Neural progenitor cell (in vitro differentiated cells): ENCODE data around the gene ZBTB5.

Experiments used
- EZH2 ChIP-seq: fragments of 200-600 bp; sonication (generic); IDR thresholded peaks from 2 replicates; pipeline ENCODE4 v1.6.1; 2017; ENCODE audit warnings: antibody characterized with exemption, mild to moderate bottlenecking, moderate library complexity
- EZH2phosphoT487 ChIP-seq: fragments of 200-600 bp; sonication (generic); IDR thresholded peaks from 2 replicates; pipeline ENCODE4 v1.6.1; 2017; ENCODE audit warnings: antibody characterized with exemption
- TF ChIP-seq, protein P1 (sequence below): fragments of 200-600 bp; sonication (generic); IDR thresholded peaks from 2 replicates; pipeline ENCODE4 v1.5.1; 2017; ENCODE audit warnings: antibody characterized with exemption, mild to moderate bottlenecking

DNA sequence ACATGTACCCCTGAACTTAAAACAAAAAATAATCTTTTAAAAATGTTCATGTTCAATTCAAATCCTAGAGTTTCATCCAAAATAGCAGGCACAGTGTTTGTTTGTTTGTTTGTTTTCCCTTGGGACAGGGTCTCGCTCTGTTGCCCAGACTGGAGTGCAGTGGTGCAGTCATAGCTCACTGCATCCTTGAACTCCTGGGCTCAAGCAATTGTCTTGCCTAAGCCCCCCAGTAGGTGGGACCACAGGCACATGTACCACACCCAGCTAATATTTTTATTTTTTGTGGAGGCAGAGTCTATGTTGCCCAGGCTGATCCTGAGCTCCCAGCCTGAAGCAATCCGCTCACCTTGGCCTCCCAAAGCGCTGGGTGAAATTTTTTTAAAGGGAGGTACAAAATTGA is 15.5 kb upstream of the ZBTB5 start:
- TF ChIP-seq, protein P1, sequence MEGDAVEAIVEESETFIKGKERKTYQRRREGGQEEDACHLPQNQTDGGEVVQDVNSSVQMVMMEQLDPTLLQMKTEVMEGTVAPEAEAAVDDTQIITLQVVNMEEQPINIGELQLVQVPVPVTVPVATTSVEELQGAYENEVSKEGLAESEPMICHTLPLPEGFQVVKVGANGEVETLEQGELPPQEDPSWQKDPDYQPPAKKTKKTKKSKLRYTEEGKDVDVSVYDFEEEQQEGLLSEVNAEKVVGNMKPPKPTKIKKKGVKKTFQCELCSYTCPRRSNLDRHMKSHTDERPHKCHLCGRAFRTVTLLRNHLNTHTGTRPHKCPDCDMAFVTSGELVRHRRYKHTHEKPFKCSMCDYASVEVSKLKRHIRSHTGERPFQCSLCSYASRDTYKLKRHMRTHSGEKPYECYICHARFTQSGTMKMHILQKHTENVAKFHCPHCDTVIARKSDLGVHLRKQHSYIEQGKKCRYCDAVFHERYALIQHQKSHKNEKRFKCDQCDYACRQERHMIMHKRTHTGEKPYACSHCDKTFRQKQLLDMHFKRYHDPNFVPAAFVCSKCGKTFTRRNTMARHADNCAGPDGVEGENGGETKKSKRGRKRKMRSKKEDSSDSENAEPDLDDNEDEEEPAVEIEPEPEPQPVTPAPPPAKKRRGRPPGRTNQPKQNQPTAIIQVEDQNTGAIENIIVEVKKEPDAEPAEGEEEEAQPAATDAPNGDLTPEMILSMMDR, result no peak
- TF ChIP-seq EZH2 (no peak), EZH2phosphoT487 (no peak)
